GM19467 (cell line): Measurements from ENCODE around the gene BICRAL.
A peak's percentile ranks its signal among the peaks of the same experiment; 100 is the strongest.
"Not testable (repeated sequence)": the region's sequence is repeated elsewhere in the genome, so short reads cannot be mapped to it uniquely, and the experiment has no call there.

Source experiments
- ATAC-seq: cut with Tn5 transposase; IDR thresholded peaks from one replicate; pipeline ENCODE4 v1.9.1; 2021; ENCODE audit warnings: mild to moderate bottlenecking, moderate library complexity; ENCODE audit not compliant: unreplicated experiment

BICRAL gene

GRCh38 chr6:42831237-42831636, 49.4 kb downstream of the BICRAL start:
- no peak for ATAC-seq

DNA sequence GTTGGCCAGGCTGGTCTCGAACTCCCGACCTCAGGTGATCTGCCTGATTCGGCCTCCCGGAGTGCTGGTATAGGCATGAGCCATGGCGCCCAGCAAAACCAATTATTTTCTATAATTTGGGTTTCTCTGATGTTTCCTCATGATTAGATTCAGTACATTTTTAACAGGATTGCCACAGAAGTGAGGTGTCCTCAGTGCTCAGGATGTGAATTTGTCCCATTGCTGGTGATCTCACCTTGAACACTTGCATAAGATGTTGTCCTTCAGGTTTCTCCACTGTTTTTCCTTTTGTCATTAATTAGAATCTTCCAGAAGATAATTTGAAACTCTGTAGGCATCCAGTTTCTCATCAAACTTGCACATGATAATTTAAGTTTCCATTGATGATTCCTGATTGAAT, 52.2 kb downstream of the BICRAL start:
- ATAC-seq: no peak

DNA sequence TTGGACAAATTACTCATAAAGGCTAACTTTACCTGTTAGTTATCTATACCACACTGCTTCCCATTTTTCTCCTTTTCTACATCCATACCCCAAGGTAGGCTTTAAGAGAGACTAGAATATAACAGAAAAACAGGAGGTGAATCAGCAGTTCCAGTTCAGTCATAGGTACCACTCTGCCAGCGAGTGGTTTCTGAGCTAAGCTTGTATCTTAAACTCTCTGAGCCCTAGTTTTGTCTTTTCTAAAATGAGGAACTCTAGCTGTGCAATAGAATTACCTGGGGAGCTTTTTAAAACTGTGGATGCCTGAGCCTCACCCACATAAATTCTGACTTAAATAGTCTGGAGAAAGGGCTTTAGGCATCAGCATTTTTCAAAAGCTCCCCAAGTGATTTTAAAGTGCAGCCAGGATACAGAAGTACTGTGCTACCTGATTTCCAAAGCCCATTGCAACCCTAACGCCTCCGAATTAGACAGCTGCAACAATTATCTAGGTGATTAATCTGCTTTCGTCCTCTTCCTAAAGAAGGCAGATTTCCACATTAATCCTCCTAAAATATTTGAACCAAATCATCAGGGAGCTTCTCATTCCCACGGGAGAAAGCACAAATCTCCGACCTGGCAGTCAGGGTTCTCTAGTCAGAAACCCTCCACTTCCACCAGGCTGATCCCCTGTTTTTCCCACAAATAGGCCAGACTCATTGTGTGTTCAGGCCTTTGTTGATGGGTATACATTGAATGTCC, 60.2 kb downstream of the BICRAL start:
- ATAC-seq: no peak

- ATAC-seq: no peak
Measured at GRCh38 chr6:42845327-42845694, 63.5 kb downstream of the BICRAL start.

- ATAC-seq: no peak
Measured at GRCh38 chr6:42846505-42846904, 64.7 kb downstream of the BICRAL start.

- ATAC-seq: no peak
Measured at GRCh38 chr6:42848700-42849099, 66.8 kb downstream of the BICRAL start.

DNA sequence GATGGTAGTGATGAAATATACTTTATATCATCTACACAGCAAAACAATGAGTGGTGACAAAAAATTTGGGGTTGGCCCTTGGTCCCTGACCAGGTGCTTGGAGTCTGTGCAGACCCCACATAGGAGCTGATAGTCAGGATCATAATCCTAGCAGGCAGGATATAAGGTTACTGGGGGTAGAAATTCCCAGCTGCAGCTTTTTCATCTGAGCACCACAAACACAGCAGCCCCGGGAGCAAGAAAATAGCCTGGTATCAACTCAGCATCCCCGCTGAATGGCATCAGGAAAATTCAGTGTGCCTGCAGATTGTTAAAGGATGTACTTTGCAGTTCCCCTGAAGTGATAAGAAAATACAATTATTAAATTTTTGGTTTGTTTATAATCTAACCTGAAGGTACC, 69.7 kb downstream of the BICRAL start:
- no peak for ATAC-seq

GRCh38 chr6:42860036-42860435, 78.2 kb downstream of the BICRAL start:
- no peak for ATAC-seq

DNA sequence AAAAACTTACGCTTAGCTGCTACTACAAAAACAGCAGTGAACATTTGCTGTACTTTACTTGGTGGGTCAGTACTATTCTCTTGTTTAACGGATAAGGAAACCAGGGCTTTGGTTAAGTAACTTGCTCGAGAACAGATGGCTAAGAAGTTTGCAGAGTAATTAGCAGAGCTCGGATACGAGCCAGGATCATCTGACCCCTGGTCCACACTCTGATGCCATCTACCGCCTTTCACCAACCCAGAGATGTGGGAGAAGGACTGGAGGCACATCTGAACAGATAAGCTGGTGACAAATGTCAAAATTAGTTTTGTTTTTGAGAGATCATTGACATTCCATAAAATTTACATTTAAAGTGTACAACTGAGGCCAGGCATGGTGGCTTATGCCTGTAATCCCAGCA, 78.6 kb downstream of the BICRAL start:
- no peak for ATAC-seq

- no peak for ATAC-seq
Measured at GRCh38 chr6:42864602-42865001, 82.8 kb downstream of the BICRAL start.

DNA sequence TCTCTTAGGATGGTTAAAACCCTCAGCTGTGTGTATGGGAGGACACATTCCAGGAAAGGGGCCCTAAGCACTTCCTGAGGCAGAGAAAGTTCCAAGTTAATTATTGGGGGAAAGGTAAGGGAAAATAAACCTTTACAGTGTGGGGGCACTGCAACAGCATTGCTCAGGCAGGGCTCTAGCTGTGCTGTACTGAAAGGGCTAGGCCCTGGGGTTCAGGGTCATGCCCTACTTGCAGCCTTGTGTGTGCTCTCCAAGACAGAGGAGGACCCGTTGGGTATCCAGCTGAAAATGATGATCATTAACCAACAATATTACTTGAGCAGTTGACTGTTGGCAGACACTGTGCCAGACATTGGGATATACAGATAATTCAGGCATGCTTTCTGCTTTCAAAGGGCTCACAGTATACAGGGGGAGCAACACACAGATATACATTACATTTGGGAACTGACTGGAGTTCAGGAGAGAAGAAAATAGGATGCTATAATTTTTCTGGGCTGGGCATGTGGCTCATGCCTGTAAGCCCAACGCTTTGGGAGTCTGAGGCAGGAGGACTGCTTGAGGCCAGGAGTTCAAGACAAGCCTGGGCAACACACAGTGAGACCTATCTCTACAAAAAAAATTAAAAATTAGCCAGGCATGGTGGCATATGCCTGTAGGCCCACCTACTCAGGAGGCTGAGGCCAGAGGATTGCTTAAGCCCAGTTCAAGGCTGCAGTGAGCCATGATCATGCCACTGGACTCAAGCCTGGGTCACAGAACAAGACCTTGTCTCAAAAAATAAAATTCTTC, 88.5 kb downstream of the BICRAL start:
- no peak for ATAC-seq

GRCh38 chr6:42871711-42872110, 89.9 kb downstream of the BICRAL start:
- no peak for ATAC-seq

DNA sequence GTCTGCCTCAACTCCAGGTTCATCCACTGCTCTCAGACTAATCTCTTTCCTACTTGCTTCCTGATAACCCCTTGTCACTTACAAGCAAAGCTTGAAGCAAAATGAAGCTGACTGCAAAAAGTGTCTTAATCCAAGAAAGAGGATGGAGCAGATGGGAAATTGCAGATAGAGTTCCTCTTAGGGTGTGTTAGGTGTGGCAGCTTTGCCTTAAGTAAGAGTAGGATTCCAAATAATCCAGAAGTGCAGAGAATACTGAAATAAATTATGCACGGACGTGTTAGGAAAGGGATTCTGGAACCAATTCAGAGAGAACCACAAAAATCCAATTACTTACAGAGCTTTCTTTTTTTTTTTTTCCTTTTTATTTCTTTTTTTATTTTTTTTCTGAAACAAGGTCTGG, 91.5 kb downstream of the BICRAL start:
- no peak for ATAC-seq

GRCh38 chr6:42877695-42878094, 95.8 kb downstream of the BICRAL start:
- ATAC-seq: no peak

DNA sequence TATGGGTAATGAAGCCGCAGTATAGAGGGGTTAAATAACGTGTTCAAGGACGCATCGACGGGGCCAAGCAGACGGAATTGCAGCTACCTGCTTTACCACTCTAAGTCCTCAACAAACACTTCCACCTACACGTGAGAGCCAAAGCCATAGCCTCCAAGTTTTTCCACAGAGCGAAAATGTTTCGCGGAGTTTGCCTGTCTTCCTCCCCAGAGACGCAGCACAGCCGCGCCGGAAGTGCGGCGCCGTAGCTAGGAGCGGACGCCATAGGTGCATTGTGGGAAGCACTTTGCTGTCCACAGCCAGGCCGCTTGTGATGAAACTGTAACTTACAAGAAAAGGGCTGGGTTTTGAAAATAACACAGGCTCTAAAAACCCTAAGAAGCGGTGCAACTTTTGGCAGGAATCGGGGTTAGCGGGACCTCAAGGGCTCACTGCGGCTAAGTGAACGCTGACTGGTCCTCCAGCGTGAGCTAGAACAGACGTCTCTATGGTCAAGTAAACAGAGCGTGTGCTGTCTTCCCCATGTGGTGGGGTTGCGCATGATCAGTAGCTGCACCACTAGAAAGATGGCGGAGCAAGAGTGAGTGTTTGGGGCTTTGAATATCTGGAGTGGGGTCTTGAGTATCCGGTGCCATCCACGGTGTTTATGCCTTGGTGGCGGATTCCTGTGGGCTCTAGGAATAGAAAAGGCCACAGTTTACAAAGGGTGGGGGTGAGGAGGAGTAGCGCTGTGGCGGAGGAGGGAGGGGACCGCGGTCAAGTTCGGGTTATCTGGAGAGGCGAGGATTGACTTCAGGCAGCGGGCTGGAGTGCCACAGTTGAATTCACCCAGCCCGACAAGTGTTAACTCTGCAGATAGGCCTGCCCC, 97.8 kb downstream of the BICRAL start, which contains the start of gene RPL7L1:
Gene RPL7L1 (plus strand): TSS at position 245 of the 868 bp plus-strand sequence. CDS start 295 bp downstream, at position 540.
- ATAC-seq: peak; percentile 85

DNA sequence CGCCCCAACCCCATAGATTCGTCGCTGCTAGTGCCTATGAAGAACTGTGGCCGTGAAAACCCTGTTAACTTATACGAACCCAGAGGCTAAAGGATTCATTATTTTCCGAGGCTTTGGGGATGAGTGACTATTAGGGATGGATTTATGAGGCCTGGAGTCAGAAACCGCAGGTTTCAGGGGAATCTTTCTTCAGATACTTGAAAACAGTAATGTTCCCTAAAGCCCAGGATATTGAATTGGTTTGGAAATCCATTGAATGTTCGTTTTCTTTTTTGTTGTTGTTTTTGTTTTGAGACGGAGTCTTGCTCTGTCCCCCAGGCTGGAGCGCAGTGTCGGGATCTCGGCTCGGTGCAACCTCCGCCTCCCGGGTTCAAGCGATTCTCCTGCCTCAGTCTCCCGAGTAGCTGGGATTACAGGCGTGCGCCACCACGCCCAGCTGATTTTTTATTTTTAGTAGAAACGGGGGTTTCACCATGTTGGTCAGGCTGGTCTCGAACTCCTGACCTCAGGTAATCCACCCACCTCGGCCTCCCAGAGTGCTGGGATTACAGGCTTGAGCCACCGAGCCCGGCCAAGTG, 98.5 kb downstream of the BICRAL start:
- ATAC-seq: not testable (repeated sequence)

- not testable (repeated sequence) for ATAC-seq
Measured at GRCh38 chr6:42880871-42881270, 99.0 kb downstream of the BICRAL start.

DNA sequence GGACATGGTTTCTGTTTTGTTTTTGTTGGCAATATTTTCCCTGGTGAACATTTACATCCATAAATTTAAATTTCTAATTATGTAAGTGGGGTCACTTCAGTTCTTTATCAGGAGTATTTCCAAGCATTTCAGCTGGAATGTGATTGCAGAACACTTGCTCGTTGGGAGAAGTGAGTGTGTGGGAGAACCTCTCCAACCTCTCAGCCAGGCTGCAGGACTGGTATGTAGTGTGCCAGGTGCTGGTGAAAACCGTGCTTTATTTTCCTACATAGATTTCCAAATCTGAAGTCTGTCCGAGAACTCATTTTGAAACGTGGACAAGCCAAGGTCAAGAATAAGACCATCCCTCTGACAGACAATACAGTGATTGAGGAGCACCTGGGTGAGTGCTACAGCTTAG, 103.8 kb downstream of the BICRAL start:
- ATAC-seq: no peak

DNA sequence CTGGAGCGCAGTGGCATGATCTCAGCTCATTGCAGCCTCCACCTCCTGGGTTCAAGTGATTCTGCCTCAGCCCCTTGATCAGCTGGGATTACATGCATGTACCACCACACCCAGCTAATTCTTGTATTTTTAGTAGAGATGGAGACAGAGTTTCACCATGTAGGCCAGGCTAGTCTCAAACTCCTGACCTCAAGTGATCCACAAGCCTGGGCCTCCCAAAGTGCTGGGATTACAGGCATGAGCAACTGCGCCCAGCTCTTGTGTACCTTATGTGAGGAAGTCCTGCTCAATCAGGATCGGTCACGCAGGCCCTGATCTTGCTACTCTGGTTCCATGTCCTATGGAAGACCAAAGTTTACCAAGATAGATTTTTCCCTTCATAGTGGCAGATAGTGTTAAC, 106.3 kb downstream of the BICRAL start:
- ATAC-seq: not testable (repeated sequence)

GRCh38 chr6:42889815-42890214, 108.0 kb downstream of the BICRAL start:
- no peak for ATAC-seq
